ENCODE measurements around the gene BICRAL. TPM values are rescaled to one million over a fixed set of nuclear protein-coding genes. Genes with fewer than 3 reads are reported as not detected.

The BICRAL gene
- total RNA-seq, 1 experiment from 2014 or later: 9.7 TPM

GRCh38 chr6:42786525-42786985 is 4.7 kb downstream of the BICRAL start:
- no peaks in the 10 kb centered on the region for H3K27me3 Mint-ChIP-seq (ENCODE audit: low read depth)
- no peaks in the 10 kb centered on the region for H3K9me3 Mint-ChIP-seq
- no peak for ATAC-seq
- no peak overlapping the region for H3K4me3 Mint-ChIP-seq
- no peak for DNase-seq (ENCODE audit: low spot score)
- peaks cover 22% of the 10 kb centered on the region for H3K4me1 Mint-ChIP-seq
- H3K36me3 Mint-ChIP-seq: no peaks in the 10 kb centered on the region
- ChIA-PET CTCF (no interaction called here), POLR2A (no interaction called here)
- no peak overlapping the region for H3K27ac Mint-ChIP-seq
- TF ChIP-seq NR2C2 (CRISPR knock-in tag; IDR thresholded peaks at IDR 0.05) (no peak), STAT6 (CRISPR knock-in tag; conservative IDR thresholded peaks at IDR 0.05; ENCODE audit: low read depth) (no peak)

- ChIA-PET POLR2A (interaction anchor here (0.6 to 1.4 kb wide), 5 partner anchors 21 to 92 kb away, joined by 3 to 6 read pairs (median 3); partner anchors contain the start of gene RPL7L1), CTCF (no interaction called here)
- Mint-ChIP-seq H3K27me3 (ENCODE audit: low read depth) (no peaks in the 10 kb centered on the region), H3K27ac (no peak overlapping the region), H3K4me3 (no peak overlapping the region), H3K4me1 (peaks cover 22% of the 10 kb centered on the region), H3K9me3 (no peaks in the 10 kb centered on the region), H3K36me3 (no peaks in the 10 kb centered on the region)
- no peak for TF ChIP-seq ZNF425 (CRISPR knock-in tag; conservative IDR thresholded peaks at IDR 0.05)
- TF ChIP-seq ZNF532 (CRISPR knock-in tag; IDR thresholded peaks at IDR 0.05; ENCODE audit: borderline replicate concordance): no peak
- TF ChIP-seq OVOL2 (CRISPR knock-in tag; IDR thresholded peaks at IDR 0.05; ENCODE audit: borderline replicate concordance): no peak
- TF ChIP-seq SMAD3 (CRISPR knock-in tag; IDR thresholded peaks at IDR 0.05; ENCODE audit: borderline replicate concordance): no peak
- TF ChIP-seq PRRX2 (CRISPR knock-in tag; IDR thresholded peaks at IDR 0.05): no peak
- TF ChIP-seq CBFB (CRISPR knock-in tag; IDR thresholded peaks at IDR 0.05; ENCODE audit: low read depth): no peak
- TF ChIP-seq FOXP1 (CRISPR knock-in tag; IDR thresholded peaks at IDR 0.05; ENCODE audit: borderline replicate concordance): no peak
- no peak for ATAC-seq
- DNase-seq (ENCODE audit: low spot score): no peak
Measured at GRCh38 chr6:42787063-42787472, 5.2 kb downstream of the BICRAL start.

GRCh38 chr6:42788671-42789070 is 6.8 kb downstream of the BICRAL start:
- CTCF ChIA-PET: interaction anchor here (0.6 to 0.7 kb wide), 2 partner anchors 43 to 64 kb away, joined by 4 read pairs; partner anchors contain the start of gene TBCC
- Mint-ChIP-seq H3K4me1 (peaks cover 22% of the 10 kb centered on the region), H3K27me3 (ENCODE audit: low read depth) (no peaks in the 10 kb centered on the region), H3K4me3 (no peak overlapping the region), H3K9me3 (no peaks in the 10 kb centered on the region), H3K36me3 (no peaks in the 10 kb centered on the region), H3K27ac (peak overlapping the region; percentile 98)
- POLR2A ChIA-PET: interaction anchor here (1.2 to 2.8 kb wide), 3 partner anchors 17 to 141 kb away, joined by 4 to 9 read pairs (median 5); partner anchors contain the start of gene CNPY3
- DNase-seq (ENCODE audit: low spot score) (no peak), ATAC-seq (no peak)
- TF ChIP-seq CREB1 (CRISPR knock-in tag; IDR thresholded peaks at IDR 0.05): no peak
- no peak for TF ChIP-seq JUN (CRISPR knock-in tag; IDR thresholded peaks at IDR 0.05)
- no peak for TF ChIP-seq ETV6 (CRISPR knock-in tag; IDR thresholded peaks at IDR 0.05)
- no peak for TF ChIP-seq MYBL2 (CRISPR knock-in tag; IDR thresholded peaks at IDR 0.05)
- TF ChIP-seq SMAD4 (CRISPR knock-in tag; IDR thresholded peaks at IDR 0.05): no peak
- no peak for TF ChIP-seq TCF7 (CRISPR knock-in tag; IDR thresholded peaks at IDR 0.05; ENCODE audit: low read depth)
- TF ChIP-seq E2F5 (CRISPR knock-in tag; IDR thresholded peaks at IDR 0.05): no peak
- TF ChIP-seq E2F1 (CRISPR knock-in tag; IDR thresholded peaks at IDR 0.05): no peak
- no peak for TF ChIP-seq ZBTB43 (CRISPR knock-in tag; IDR thresholded peaks at IDR 0.05)

Data from WTC11 (cell line).